Vagina (tissue), 2 donors: ENCODE measurements around the gene COL25A1.

Experiments used
- CTCF ChIP-seq, 3 experiments: fragments of 450-650 bp in 2 of 3; fragments of 200-600 bp in 1 of 3; sonication (generic) in 1 of 3; IDR thresholded peaks; one replicate each; pipeline ENCODE4 v1.5.1; 2017 to 2019; ENCODE audit warnings: antibody characterized with exemption in 3 of 3, mild to moderate bottlenecking in 2 of 3, moderate library complexity in 2 of 3
- POLR2A ChIP-seq, 2 donors: fragments of 450-650 bp; IDR thresholded peaks; one replicate each; pipeline ENCODE4 v1.6.1; 2017; ENCODE audit warnings: antibody characterized with exemption in 2 of 2, mild to moderate bottlenecking in 2 of 2, moderate library complexity in 2 of 2
- POLR2AphosphoS5 ChIP-seq, 2 donors: sonication (generic); formaldehyde crosslinking; IDR thresholded peaks; one replicate each; pipeline ENCODE4 v1.9.0; 2017; ENCODE audit warnings: antibody characterized with exemption in 2 of 2, mild to moderate bottlenecking in 2 of 2, low read depth in 1 of 2; ENCODE audit not compliant: insufficient read depth in 1 of 2

DNA sequence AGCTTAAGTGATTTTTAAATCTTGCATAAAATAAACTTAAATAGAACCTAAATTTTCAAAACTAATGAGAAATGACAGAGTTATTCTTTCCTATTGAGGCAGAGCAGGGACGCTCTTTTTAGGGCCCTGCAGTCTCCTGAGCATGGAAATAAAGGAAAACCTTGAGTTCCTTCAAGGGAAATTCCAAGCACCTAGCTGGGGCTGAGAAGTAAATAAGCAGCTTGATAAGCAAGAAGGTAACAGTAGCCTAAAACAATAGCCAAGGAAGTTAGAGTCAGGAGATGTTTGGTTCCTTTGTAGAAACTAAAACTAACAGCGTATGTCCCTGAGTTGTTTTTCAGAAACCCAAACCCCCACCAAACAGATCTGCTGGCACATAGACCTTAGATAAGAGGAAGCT lies 174.6 kb downstream of the COL25A1 start:
- TF ChIP-seq CTCF (IDR thresholded peaks at IDR 0.05) (no peak), POLR2A (IDR thresholded peaks at IDR 0.05) (no peak), POLR2AphosphoS5 (IDR thresholded peaks at IDR 0.05; ENCODE audit: insufficient read depth in 1 of 2, low read depth in 1 of 2) (no peak)
